PC-3 (cell line): Measurements from ENCODE around the gene KCNC4. TPM values are rescaled to one million over a fixed set of nuclear protein-coding genes. Genes with fewer than 3 reads are reported as not detected.
A peak's percentile ranks its signal among the peaks of the same experiment; 100 is the strongest.

Source experiments
- ATAC-seq: fragments of 200-7000 bp; cut with Tn5 transposase; 2 replicates; pipeline ENCODE4 v1.9.1; 2020; ENCODE audit warnings: mild to moderate bottlenecking, moderate library complexity
- BruUV-seq: library from RNA; stranded (reverse); fragments of 400-500 nt; replicated peaks from 2 replicates; lab custom pipeline; 2021; lab: Mats Ljungman, UMichigan
- CTCF ChIA-PET: fragments of 300-600 bp; sonication (Branson Sonifier 250); formaldehyde crosslinking; loops from one replicate; lab custom pipeline; 2022; ENCODE audit warnings: antibody characterized with exemption; lab: Charles Lee
- POLR2A ChIA-PET: fragments of 300-600 bp; sonication (Branson Sonifier 250); formaldehyde crosslinking; loops from one replicate; lab custom pipeline; 2022; ENCODE audit warnings: antibody characterized with exemption; ENCODE audit not compliant: unreplicated experiment; lab: Charles Lee
- DNase-seq: peaks from one replicate; pipeline ENCODE4 v3.0.0-alpha.2; 2015
- H2AFZ ChIP-seq: fragments of 300-600 bp; sonication (generic); 2 replicates; pipeline ENCODE4 v1.6.0; 2016; ENCODE audit warnings: antibody characterized with exemption, low read length
- H3F3A ChIP-seq: fragments of 300-600 bp; sonication (generic); one replicate; pipeline ENCODE4 v1.6.0; 2017; ENCODE audit warnings: antibody characterized with exemption, low read length, control low read depth, mild to moderate bottlenecking; ENCODE audit not compliant: unreplicated experiment
- H3K27ac ChIP-seq: fragments of 300-600 bp; sonication (generic); 2 replicates; pipeline ENCODE4 v1.5.1; 2016; ENCODE audit warnings: mild to moderate bottlenecking, low read length
- H3K27me3 ChIP-seq: fragments of 300-600 bp; sonication (generic); 2 replicates; pipeline ENCODE4 v1.6.1; 2016; ENCODE audit warnings: low read length, mixed read lengths
- H3K36me3 ChIP-seq: fragments of 300-600 bp; sonication (generic); 2 replicates; pipeline ENCODE4 v1.6.1; 2016; ENCODE audit warnings: low read depth, mixed run types, low read length, mixed read lengths
- H3K4me1 ChIP-seq: fragments of 300-600 bp; sonication (generic); 2 replicates; pipeline ENCODE4 v1.5.1; 2016; ENCODE audit warnings: low read length; ENCODE audit not compliant: insufficient read depth
- H3K4me2 ChIP-seq: fragments of 300-600 bp; sonication (generic); 2 replicates; pipeline ENCODE4 v1.6.0; 2016; ENCODE audit warnings: low read length
- H3K4me3 ChIP-seq: fragments of 300-600 bp; sonication (generic); 2 replicates; pipeline ENCODE4 v1.5.1; 2016; ENCODE audit warnings: mild to moderate bottlenecking, low read length, mixed read lengths
- H3K79me2 ChIP-seq: fragments of 300-600 bp; sonication (generic); 2 replicates; pipeline ENCODE4 v1.6.1; 2017; ENCODE audit warnings: low read length, mixed read lengths
- H3K9ac ChIP-seq: fragments of 300-600 bp; sonication (generic); 2 replicates; pipeline ENCODE4 v1.6.0; 2016; ENCODE audit warnings: mild to moderate bottlenecking, low read length
- H3K9me2 ChIP-seq: fragments of 300-600 bp; sonication (generic); replicated peaks from 2 replicates; pipeline ENCODE4 v1.6.1; 2016; ENCODE audit warnings: mixed run types, low read length, mixed read lengths
- H3K9me3 ChIP-seq: fragments of 300-600 bp; sonication (generic); 2 replicates; pipeline ENCODE4 v1.6.1; 2016; ENCODE audit warnings: low read length, mixed read lengths
- H4K20me1 ChIP-seq: fragments of 300-600 bp; sonication (generic); 2 replicates; pipeline ENCODE4 v1.6.1; 2016; ENCODE audit warnings: low read length, mixed read lengths
- CTCF ChIP-seq: fragments of 300-600 bp; sonication (generic); conservative IDR thresholded peaks from 2 replicates; pipeline ENCODE4 v1.5.1; 2017; ENCODE audit warnings: antibody characterized with exemption, low read depth, mild to moderate bottlenecking, low read length
- EZH2 ChIP-seq: fragments of 300-600 bp; sonication (generic); IDR thresholded peaks from one replicate; pipeline ENCODE4 v1.6.1; 2017; ENCODE audit warnings: antibody characterized with exemption, mild to moderate bottlenecking, low read length; ENCODE audit not compliant: unreplicated experiment
- EZH2phosphoT487 ChIP-seq: fragments of 300-600 bp; sonication (generic); IDR thresholded peaks from 2 replicates; pipeline ENCODE4 v1.6.1; 2018; ENCODE audit warnings: mild to moderate bottlenecking, antibody characterized with exemption, low read length, borderline replicate concordance
- intact Hi-C: fragments of 100-400 bp; cut with micrococcal nuclease; formaldehyde crosslinking; loops from 2 replicates; pipeline ENCODE4 v1.9.0; 2023
- total RNA-seq: library from RNA; depleted of rRNA; stranded (reverse); fragments of >200 nt; gene quantifications from 2 replicates; pipeline ENCODE4 v1.2.3, GENCODE V29; 2014

Gene KCNC4
- total RNA-seq, 1 experiment from 2014 or later, result 1.6 TPM

DNA sequence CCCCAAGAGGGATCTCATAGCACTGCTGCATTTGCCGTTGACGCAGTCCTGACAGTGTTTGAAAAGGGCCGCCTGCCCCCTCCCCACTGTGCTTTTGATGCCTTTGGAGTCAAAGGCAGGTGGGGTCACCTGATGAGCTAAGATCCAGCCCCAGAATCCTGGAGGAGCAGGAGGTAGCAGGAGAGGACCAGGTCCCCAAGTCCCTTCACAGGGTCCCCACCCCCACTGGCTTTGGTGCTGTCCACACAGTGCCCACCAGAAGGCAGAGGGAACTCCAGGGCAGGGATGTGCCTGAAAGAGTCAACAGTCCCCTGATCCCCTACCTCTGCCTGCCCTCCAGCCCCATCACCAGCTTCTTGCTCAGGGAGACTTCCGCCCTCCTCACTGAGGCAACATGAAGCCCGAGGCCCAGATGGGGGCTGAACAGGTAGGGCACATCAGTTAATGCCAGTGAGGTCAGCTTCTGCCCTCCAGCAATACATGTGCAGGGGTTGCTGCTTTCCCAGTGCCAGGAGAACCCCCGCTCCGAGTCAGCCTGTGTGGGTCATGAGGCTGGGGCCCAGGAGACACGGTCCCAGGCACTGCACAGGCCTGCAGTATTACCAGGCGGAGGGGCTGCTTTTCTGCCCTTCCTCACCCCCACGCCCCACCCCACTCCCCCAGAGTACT lies 8.8 kb upstream of the KCNC4 start:
- ATAC-seq (no peak), DNase-seq (no peak)
- H2AFZ ChIP-seq, result no peak overlapping the region
- no peak for TF ChIP-seq EZH2
- TF ChIP-seq CTCF, result no peak
- no peak for TF ChIP-seq EZH2phosphoT487
- H3K27ac ChIP-seq, result no peak overlapping the region
- H3K9me3 ChIP-seq, result no peaks in the 10 kb centered on the region
- peaks cover 4% of the 10 kb centered on the region for H3F3A ChIP-seq
- no peaks in the 10 kb centered on the region for H4K20me1 ChIP-seq
- H3K27me3 ChIP-seq, result no peaks in the 10 kb centered on the region
- intact Hi-C loops, result loop anchor here (5.0 kb wide), 2 partner anchors 211 to 416 kb away; no protein-coding TSS in a partner anchor
- no peaks in the 10 kb centered on the region for H3K9me2 ChIP-seq
- H3K36me3 ChIP-seq, result no peaks in the 10 kb centered on the region
- H3K9ac ChIP-seq, result no peak overlapping the region
- ChIA-PET POLR2A (no interaction called here), CTCF (interaction anchor here (0.6 kb wide), 2 partner anchors 259 to 264 kb away, joined by 4 read pairs; no protein-coding TSS in a partner anchor)
- no peak overlapping the region for H3K4me2 ChIP-seq
- H3K79me2 ChIP-seq, result no peaks in the 10 kb centered on the region
- no peak overlapping the region for H3K4me3 ChIP-seq
- peaks cover 10% of the 10 kb centered on the region for H3K4me1 ChIP-seq
- no TSS peak for BruUV-seq

DNA sequence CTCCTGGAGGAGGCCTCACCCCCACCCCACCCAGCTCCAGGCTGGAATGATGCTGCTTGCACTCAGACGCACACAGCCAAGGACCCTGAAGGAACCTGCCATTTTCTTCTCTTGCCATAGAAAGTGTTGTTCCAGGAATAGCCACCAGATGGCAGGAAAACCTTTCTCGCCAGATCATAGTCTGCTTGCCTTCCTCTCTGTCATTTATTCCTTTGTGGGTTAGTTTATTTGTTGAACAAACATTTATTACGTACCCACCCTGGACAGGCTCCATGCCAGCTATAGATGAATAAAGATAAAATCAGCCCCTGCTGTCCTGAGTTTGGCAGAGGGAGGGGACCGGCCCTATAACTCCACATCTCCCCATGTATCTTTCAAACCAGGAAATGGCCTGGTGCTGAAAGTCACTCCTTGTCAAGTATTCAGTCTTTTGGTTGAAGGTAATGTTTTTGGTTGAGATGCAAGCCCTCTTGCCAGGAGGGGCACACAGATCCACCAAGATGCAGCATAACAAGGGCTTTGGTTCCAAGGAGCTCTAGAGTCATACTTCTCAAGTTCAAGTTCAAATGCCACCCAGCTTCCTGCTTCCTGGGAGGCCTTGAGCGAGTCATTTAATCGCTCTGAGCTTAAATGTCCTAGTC lies 7.0 kb upstream of the KCNC4 start:
- CTCF ChIA-PET, result interaction anchor here (0.6 to 1.9 kb wide), 6 partner anchors 98 to 293 kb away, joined by 3 to 12 read pairs (median 8); no protein-coding TSS in a partner anchor

More for the DNA sequence above, 7.0 kb upstream of the KCNC4 start:
- Histone ChIP-seq H2AFZ (0 out of 2 replicates have a peak overlapping the region, but pooled peaks have one; percentile 2), H3K4me1 (peaks cover 10% of the 10 kb centered on the region), H3K9me2 (no peaks in the 10 kb centered on the region), H3K27me3 (no peaks in the 10 kb centered on the region), H3K9me3 (no peaks in the 10 kb centered on the region), H3K4me3 (no peak overlapping the region), H3K9ac (no peak overlapping the region), H3K27ac (peak overlapping the region; percentile 51), H3K79me2 (no peaks in the 10 kb centered on the region), H4K20me1 (no peaks in the 10 kb centered on the region), H3K4me2 (peak overlapping the region; percentile 36), H3K36me3 (no peaks in the 10 kb centered on the region), H3F3A (peaks cover 4% of the 10 kb centered on the region)
- BruUV-seq, result no TSS peak
- DNase-seq (peak; percentile 94), ATAC-seq (peak; percentile 72)
- intact Hi-C loops, result loop anchor here (1.0 to 5.0 kb wide), 5 partner anchors 109 to 414 kb away; no protein-coding TSS in a partner anchor
- TF ChIP-seq EZH2 (no peak), CTCF (peak; percentile 92), EZH2phosphoT487 (no peak)
- POLR2A ChIA-PET, result no interaction called here
